Measurements from ENCODE around the gene UNK.

DNA sequence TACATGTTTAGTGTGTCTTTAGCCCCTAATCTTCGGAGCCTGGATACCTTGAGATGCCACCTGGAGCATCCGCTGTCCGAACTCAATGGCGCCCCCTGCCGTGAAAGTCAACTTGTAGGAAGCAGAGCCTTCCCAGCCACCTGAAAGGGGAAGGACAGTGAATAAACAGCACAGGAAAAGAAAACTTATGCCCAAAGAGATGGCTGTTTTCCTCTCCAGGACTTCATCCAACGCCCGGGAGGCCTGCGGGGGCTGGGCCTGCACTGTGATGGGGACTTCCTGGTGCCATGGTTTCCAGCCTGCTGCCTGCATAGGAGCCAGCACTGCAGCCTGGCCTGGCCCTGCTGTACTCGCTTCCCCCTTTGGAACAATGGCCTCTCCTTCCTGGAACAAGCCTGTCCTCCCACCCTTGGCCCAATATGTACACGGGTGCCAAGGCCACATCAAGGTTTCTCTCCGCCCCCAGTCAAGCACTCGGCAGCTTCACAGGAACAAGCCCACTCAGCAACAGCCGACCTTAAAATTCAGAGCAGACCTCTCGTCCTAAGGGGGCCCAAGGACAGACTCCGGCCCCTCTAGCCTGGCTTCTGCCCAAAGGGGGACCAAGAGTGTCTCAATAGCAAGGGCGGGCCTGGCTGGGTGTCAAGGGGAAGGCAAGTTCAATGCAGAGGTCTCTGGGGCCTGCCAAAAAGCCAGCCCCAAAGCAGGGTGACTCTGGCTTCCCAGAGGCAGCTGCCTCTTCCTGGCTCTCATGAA is 64.1 kb downstream of the UNK start:
- TF ChIP-seq, protein P1, sequence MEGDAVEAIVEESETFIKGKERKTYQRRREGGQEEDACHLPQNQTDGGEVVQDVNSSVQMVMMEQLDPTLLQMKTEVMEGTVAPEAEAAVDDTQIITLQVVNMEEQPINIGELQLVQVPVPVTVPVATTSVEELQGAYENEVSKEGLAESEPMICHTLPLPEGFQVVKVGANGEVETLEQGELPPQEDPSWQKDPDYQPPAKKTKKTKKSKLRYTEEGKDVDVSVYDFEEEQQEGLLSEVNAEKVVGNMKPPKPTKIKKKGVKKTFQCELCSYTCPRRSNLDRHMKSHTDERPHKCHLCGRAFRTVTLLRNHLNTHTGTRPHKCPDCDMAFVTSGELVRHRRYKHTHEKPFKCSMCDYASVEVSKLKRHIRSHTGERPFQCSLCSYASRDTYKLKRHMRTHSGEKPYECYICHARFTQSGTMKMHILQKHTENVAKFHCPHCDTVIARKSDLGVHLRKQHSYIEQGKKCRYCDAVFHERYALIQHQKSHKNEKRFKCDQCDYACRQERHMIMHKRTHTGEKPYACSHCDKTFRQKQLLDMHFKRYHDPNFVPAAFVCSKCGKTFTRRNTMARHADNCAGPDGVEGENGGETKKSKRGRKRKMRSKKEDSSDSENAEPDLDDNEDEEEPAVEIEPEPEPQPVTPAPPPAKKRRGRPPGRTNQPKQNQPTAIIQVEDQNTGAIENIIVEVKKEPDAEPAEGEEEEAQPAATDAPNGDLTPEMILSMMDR (IDR thresholded peaks at IDR 0.05 in 8 of 11, conservative IDR thresholded peaks at IDR 0.05 in 3 of 11): peak; percentile 11 to 88 (median 77)
- no peak for TF ChIP-seq POLR2A (IDR thresholded peaks at IDR 0.05)

Data from spleen (tissue), 7 donors.